HG03103 (cell line): ENCODE data around the gene SAP130.

Source experiments
- ATAC-seq: cut with Tn5 transposase; IDR thresholded peaks from one replicate; pipeline ENCODE4 v1.9.1; 2021; ENCODE audit warnings: low read depth; ENCODE audit not compliant: unreplicated experiment

The SAP130 gene

GRCh38 chr2:128027801-128028667 is at the start of gene SAP130:
TSS of gene SAP130 (minus strand) at chr2:128028059. CDS start at chr2:128026292, 1,767 bp downstream.
- peak; percentile 68 for ATAC-seq

- ATAC-seq, result no peak
These were observed 48.7 kb upstream of the SAP130 start for GRCh38 chr2:128076461-128077106.

DNA sequence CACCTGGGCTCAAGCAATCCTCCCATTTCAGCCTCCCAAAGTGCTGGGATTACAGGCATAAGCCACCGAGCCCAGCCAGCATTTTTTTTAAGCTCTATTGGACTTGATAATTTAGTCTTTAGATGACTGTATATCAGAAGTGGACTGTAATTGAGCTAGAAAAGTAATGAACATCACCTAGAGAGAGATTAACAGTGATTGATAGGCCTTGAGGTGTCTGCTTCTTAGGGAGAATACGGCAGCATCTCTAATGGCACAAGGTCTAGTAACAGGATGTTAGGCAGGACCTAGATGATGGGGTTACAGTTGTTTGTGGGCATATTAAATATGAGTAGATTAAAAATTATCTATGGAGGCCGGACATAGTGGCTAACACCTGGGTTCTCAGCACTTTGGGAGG is 45.4 kb upstream of the SAP130 start:
- no peak for ATAC-seq

- ATAC-seq, result no peak
These were observed 41.9 kb upstream of the SAP130 start for GRCh38 chr2:128069769-128070168.

DNA sequence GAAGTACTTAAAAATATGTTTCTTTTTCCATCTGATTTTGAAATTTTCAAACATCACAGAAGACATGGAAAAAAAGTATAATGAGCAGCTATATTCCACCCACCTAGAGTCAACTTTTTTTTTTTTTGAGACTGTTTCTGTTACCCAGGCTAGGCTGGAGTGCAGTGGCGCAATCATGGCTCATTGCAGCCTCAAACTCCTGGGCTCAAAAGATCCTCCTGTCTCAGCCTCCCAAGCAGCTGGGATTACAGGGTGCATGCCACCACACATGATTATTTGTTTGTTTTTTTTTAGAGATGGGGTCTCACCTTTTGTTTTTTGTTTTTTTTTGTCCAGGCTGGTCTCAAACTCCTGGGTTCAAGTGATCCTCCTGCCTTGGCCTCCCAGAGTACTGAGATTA is 36.5 kb upstream of the SAP130 start:
- ATAC-seq, result no peak

DNA sequence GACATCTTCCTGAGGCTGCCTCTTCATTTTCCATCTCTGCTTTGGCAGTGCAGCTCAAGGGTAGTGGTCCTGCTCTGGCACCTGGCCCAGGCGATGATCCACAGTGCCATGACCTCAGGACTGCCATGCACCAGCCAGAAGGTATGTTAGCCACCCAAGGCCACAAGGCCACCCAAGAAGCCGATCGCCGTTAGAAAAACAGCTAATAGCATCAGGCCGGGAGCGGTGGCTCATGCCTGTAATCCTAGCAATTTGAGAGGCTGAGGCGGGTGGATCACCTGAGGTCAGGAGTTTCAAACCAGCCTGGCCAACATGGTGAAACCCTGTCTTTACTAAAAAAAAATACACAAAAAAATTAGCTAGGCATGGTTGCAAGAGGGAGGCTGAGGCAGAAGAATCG is 34.7 kb upstream of the SAP130 start:
- ATAC-seq, result no peak

GRCh38 chr2:128058114-128058513 is 30.3 kb upstream of the SAP130 start:
- no peak for ATAC-seq

- no peak for ATAC-seq
These were observed 29.5 kb upstream of the SAP130 start for GRCh38 chr2:128057334-128057733.

DNA sequence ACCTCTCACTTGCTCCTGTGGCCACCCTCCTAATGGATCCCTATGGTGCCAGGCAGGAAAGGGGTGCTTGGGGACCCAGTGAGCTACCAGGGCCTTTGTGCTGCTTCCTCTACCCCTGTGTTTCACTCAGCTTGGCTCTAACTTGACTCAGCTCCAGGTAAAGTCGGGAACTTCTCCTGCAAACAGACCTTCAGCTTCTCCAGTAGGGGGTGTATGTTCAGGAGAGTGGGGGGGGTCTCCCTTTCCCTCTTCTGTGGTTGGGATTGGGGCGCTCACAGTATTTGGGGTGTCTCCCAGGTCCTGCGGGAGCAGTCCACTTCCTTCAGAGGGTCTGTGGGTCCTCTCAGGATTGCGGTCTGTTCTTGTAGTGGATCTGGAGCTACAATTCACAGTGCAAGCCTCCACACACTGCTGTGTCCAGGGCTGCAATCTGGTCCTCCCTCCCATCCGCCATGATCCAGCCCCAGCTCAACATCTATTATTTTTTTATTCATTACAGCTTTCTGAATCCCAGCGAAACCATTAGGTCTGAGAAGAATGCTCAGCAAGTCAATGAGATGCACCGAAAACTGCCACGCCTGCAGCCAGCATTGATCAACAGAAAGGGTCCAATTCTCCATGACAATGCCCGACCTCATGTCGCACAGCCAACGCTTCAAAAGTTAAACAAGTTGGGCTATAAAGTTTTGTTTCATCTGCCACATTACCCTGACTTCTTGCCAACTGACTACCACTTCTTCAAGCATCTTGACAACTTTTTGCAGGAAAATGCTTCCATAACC is 26.4 kb upstream of the SAP130 start:
- ATAC-seq, result no peak

- no peak for ATAC-seq
These were observed 25.5 kb upstream of the SAP130 start for GRCh38 chr2:128053331-128053730.

DNA sequence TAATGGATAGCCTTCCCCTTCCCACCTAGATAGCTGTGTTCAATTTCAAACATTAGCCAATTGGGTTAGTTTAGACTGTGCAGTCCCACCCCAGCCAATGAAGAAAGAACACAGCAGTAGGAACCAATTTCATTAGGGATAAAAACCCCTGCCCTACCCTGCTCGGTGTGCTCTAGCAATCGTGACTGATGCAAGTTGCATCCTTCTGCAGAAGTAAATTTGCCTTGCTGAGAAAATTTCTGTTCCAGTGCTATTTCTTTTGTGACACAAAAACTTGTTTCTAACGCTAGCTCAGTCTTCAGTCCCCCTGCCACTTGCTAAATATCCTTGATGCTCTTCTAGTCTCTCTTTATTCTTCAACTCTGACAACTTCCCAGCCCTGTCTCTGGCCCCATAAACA is 15.2 kb upstream of the SAP130 start:
- ATAC-seq, result no peak

DNA sequence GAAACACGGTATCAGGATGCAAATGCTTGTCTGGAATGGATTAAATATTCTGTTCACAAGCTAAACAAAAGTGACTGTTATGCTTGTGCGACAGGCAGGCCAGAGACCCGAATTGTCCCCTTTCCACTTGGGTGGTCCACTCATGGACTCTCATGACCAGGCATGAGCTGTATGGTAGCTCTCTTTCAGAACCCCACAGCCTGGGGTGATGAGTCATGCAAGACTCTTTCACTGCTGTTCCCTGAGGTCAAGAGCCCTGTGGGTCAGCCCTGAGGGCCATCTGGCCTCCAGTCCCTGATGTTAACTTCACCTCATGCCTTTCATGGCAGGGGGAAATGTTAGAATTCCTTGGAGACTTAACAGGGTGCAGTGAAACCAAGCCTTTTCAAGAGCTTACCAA is 13.7 kb upstream of the SAP130 start:
- no peak for ATAC-seq

- no peak for ATAC-seq
These were observed 12.4 kb upstream of the SAP130 start for GRCh38 chr2:128040166-128040771.

DNA sequence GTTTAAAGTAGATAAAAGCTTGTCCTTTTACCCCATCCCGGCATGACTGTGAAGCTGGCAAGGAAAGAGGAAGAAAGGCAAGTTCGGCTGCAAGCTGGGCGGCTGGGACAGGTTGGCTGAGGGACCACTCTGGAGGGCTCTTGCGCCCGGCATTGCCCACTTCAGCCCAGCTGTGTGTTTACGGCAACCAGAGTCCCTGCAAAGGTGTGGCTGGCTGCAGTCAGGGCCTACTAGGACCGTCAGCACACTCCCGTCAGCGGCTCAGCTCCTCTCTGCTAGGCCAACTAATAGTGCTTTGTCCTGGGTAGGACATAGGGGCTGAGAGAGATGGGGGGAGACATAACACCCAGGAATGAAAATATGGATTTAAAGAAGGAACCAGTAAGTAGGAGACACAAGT is 11.7 kb upstream of the SAP130 start:
- no peak for ATAC-seq

- ATAC-seq, result no peak
These were observed 10.6 kb upstream of the SAP130 start for GRCh38 chr2:128038411-128038810.

DNA sequence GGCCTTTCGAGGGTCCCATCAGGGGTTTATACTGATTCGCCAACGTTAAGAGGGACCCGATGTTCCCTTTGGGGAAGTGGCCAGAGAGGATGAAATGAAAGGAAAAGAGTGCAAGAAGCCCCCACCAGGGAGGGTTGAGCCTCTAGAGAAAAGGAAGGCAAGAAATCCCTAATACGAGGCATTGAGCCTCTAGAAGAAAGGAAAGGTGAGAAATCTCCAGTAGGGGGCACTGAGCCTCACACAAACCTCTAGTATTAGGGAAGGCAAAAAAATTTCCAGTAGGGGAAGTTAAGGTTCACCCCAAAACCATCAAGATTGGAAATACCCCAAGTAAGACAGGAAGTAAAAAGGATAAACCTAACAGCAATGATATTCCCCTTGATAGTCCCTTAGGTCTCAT is 9.8 kb upstream of the SAP130 start:
- ATAC-seq, result no peak

DNA sequence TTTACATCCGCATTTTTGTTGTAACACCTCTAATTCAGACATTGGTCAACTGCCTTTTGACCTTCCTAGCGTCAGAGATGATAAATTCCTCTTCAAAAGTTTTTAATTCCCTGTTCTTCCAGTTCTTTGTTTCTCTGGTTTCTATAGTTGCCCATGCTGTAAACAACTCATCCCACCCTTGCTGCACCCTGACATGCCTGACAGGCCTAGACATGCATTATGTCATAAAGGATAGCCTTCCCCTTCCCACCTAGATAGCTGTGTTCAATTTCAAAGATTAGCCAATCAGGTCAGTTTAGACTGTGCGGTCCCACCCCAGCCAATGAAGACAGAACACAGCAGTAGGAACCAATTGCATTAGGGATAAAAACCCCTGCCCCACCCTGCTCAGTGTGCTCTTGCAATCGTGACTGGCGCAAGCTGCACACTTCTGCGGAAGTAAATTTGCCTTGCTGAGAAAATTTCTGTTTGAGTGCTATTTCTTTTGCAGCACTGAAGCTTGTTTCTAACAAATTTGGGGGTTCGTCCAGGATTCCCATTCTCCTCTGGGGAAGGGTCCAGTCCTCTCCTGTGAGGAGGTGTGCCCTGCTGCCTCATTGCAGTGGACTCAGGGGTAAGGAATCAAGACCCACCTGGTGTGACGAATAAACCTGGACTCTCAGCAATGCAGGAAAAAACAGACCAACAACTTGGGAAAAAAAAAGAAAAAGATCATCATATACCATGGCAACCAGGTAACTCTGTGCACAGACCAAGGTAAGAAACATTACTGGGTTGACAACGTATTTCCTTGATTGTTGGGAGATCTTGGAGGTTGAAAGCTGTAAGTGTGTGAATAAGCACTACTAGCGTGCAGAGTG is 9.1 kb upstream of the SAP130 start:
- no peak for ATAC-seq

DNA sequence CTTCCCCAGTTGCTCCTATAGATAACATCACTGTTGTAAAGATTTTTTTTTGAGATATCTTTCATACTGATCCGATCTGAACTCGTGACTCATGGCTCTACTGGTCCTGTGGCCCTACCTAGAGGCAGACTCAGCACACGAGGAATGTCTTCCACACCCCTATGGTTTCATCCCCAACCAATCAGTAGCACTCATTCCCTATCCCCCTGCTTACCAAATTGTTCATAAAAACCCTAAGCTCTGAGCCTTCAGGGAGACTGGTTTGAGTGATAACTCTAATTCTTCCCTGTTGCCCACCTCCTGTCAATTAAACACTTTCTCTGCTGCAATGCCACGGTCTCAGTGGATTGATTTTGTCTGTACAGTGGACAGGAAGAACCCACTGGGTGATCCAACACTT is 4.2 kb upstream of the SAP130 start:
- no peak for ATAC-seq

DNA sequence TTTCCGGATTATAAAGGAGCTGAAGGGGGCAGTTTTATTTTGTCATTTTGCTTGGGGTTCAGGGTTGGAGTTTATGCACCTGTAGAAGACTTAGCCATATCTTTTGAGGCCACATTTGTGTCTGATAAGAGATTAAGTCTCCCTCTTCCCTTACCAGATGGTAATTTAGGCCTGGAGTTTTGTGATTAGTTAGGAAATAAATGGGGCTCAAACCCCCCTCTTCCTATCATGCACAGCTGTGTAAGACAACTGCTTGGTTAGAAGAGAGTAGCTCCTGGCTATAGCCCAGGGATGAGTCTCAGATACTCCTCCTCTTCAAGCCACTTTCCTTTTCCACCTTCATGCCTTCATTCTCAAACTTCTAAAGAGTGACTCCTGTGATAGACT is 802 bp upstream of the SAP130 start:
- no peak for ATAC-seq

GRCh38 chr2:128027278-128027800 is 520 bp downstream of the SAP130 start:
- ATAC-seq, result peak; percentile 79
